ENCODE results near the gene THBS3. TPM values are rescaled to one million over a fixed set of nuclear protein-coding genes. Genes with fewer than 3 reads are reported as not detected.
"Not testable (repeated sequence)": the region's sequence is repeated elsewhere in the genome, so short reads cannot be mapped to it uniquely, and the experiment has no call there.

THBS3 gene
- total RNA-seq, 1 donor from 2014 or later: 28.0 TPM

DNA sequence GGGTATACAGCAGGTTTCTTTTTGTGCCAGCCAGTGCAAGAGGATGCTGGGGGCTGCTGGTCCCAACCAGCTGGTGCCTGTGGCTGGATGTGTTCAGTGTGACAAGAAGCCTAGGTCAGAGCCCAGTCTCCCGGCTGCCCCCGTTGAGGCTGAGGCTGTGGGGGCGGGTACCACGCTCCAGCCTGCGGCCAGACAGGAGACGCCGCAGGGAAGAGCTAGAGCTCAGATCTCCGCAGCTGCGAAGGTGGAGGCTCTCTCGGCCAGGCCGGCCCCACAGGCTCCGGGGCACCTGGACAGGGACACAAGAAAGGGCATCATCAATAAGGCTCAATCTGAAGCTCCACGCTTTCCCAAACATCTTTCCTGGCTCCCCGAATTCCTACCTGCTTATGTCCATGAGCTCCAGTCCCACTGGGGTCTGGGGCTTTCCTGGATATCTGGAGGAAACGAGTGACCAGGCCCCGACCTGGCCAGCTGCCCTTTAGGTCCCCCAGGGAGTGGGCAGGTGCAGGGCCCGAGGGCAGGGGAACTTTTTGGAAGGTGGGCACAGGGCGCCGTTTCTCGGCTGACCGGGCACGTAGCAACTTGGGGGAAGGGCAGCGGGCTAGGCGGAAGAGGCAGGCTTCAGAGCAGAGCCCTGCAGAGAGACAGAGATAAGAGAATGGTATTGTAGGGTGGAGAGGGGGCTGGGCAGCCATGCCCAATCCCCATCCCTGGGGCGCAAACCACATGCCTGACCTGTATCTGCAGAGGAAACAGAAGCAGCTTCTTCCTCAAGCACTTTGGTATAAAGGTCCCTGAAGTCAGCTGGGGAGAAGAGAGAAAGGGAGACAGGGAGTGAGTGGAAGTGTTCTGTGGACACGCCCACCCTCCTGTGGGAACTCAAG is 40.2 kb upstream of the THBS3 start:
- Mint-ChIP-seq H3K27me3 (peaks cover 4% of the 10 kb centered on the region), H3K4me1 (ENCODE audit: unreplicated experiment) (peaks cover 17% of the 10 kb centered on the region), H3K36me3 (peaks cover 8% of the 10 kb centered on the region), H3K4me3 (no peak overlapping the region), H3K27ac (no peak overlapping the region), H3K9me3 (no peaks in the 10 kb centered on the region)
- TF ChIP-seq CTCF (conservative IDR thresholded peaks at IDR 0.05): no peak
- no peak for DNase-seq (ENCODE audit: extremely low spot score, unreplicated experiment)

DNA sequence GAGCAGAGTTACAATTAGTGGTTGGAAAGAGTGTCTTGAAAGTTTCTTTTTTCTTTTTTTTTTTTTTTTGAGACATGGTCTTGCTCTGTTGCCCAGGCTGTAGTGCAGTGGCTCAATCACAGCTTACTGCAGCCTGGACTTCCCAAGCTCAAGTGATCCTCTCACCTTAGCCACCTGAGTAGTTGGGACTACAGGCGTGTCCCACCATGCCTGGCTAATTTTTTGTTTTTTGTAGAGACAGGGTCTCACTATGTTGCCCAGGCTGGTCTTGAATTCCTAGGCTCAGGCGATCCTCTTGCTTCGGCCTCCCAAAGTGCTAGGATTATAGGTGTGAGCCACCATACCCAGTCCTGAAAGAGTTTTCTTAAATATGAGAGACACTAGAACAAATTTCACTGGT is 39.1 kb upstream of the THBS3 start:
- Mint-ChIP-seq H3K4me1 (ENCODE audit: unreplicated experiment) (peaks cover 19% of the 10 kb centered on the region), H3K4me3 (peak overlapping the region; percentile 11)
- H3K27ac Mint-ChIP-seq; H3K9me3 Mint-ChIP-seq; DNase-seq (ENCODE audit: extremely low spot score, unreplicated experiment); H3K27me3 Mint-ChIP-seq; H3K36me3 Mint-ChIP-seq: not testable (repeated sequence)

- peak overlapping the region; percentile 95 for H3K27ac Mint-ChIP-seq
- peak overlapping the region; percentile 88 for H3K4me3 Mint-ChIP-seq
- DNase-seq (ENCODE audit: extremely low spot score, unreplicated experiment): no peak
- H3K4me1 Mint-ChIP-seq (ENCODE audit: unreplicated experiment): peaks cover 23% of the 10 kb centered on the region
- peaks cover 13% of the 10 kb centered on the region for H3K36me3 Mint-ChIP-seq
- H3K9me3 Mint-ChIP-seq: no peaks in the 10 kb centered on the region
- no peak for TF ChIP-seq CTCF (conservative IDR thresholded peaks at IDR 0.05)
- H3K27me3 Mint-ChIP-seq: peaks cover 4% of the 10 kb centered on the region
Observed at GRCh38 chr1:155245163-155245524, 37.4 kb upstream of the THBS3 start.

DNA sequence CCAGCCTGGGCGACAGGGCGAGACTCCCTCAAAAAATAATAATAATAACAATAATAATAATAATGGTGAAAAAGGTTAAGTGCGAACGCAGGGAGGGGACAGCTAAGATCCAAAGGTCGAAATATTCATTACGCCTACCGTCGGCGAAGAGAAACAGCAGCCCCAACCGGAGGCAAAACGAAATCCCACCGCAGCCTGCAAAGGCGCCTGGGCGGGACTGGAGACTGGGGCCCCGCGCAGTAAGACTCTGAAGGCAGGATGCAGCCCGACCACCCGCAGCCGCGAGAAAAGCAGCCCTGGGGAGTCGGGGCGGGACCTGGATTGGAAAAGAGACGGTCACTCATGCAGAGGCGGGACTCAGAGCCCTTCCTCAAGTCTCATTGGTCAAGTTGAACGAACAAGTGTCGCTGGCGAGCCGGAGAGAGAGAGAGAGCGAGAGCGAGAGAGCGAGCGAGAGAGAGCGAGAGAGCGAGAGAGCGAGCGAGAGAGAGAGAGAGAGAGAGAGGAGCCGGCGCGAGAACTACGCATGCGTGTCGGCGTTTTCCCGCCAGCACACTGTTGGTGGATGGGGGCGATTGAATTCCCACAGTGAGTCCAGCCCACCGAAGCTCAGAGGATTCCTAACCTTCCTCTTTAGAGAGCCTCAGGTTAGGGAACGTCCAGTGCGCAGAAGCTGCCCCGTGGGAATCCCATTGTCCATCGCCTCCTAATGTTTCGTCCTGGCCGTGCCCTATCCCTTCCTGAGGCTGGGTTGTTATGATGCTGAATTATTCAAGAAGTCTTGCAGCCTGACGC is 36.9 kb upstream of the THBS3 start:
- peak; percentile 65 for TF ChIP-seq CTCF (conservative IDR thresholded peaks at IDR 0.05)
- no peaks in the 10 kb centered on the region for H3K9me3 Mint-ChIP-seq
- H3K4me3 Mint-ChIP-seq: peak overlapping the region; percentile 88
- H3K27ac Mint-ChIP-seq: peak overlapping the region; percentile 95
- DNase-seq (ENCODE audit: extremely low spot score, unreplicated experiment): peak; percentile 96
- peaks cover 13% of the 10 kb centered on the region for H3K36me3 Mint-ChIP-seq
- peaks cover 4% of the 10 kb centered on the region for H3K27me3 Mint-ChIP-seq
- peaks cover 23% of the 10 kb centered on the region for H3K4me1 Mint-ChIP-seq (ENCODE audit: unreplicated experiment)

DNA sequence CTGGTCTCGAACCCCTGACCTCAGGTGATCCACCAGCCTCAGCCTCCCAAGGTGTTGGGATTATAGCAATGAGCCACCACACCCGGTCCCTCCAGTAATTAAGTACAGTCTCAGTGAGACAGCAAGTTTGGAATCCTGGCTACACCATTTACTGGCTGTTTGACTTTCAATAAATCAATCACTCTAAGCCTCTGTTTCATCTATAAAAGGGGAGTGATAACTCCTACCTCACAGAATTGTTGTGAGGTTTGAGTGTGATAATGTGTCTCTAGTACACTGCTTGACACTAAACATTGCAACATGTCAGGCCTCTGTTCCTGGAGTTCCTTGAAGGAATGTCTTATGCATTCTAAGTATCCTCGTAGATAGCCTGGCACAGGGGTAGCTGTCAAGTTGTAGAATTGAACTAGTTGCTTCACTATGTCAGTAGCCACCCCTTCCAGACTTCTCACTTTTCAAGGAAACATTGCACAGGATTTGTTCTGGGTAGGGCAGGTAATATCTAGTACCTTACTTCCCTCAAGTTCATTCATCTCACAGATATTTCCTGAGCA is 35.2 kb upstream of the THBS3 start:
- Mint-ChIP-seq H3K36me3 (peaks cover 13% of the 10 kb centered on the region), H3K27ac (peak overlapping the region; percentile 88), H3K4me3 (peak overlapping the region; percentile 88), H3K4me1 (ENCODE audit: unreplicated experiment) (peaks cover 23% of the 10 kb centered on the region), H3K27me3 (peaks cover 4% of the 10 kb centered on the region), H3K9me3 (no peaks in the 10 kb centered on the region)
- no peak for DNase-seq (ENCODE audit: extremely low spot score, unreplicated experiment)
- no peak for TF ChIP-seq CTCF (conservative IDR thresholded peaks at IDR 0.05)

Measured in type B pancreatic cell (in vitro differentiated cells).